22Rv1 (cell line): ENCODE results near the gene ASTN1.

Source experiments
- ZFX ChIP-seq: fragments of 450-650 bp; IDR thresholded peaks from 2 replicates; pipeline ENCODE4 v1.6.1; 2017; ENCODE audit warnings: antibody characterized with exemption, borderline replicate concordance
- TF ChIP-seq, protein P1 (sequence below): fragments of 450-650 bp; IDR thresholded peaks from 2 replicates; pipeline ENCODE4 v1.5.1; 2017; ENCODE audit warnings: mild to moderate bottlenecking

DNA sequence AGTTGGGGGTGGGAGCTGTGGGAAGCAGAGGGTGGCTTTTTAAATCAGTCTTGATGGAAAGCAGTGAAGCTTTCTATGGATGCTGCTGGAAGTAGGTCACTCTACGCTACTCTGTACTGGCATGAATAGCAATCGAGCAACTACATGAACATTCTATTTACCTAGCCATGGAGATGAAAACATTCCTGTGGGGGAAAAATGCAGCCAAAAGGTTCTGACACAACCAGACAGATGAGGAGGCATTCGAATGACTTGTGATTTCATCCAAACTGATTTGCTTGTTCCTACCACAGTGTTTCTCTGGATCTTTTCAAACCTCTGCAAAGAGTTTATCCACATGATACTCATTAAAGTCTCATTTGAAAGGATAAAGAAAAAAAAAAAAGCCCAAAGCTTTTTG, 95.0 kb downstream of the ASTN1 start:
- TF ChIP-seq, protein P1, sequence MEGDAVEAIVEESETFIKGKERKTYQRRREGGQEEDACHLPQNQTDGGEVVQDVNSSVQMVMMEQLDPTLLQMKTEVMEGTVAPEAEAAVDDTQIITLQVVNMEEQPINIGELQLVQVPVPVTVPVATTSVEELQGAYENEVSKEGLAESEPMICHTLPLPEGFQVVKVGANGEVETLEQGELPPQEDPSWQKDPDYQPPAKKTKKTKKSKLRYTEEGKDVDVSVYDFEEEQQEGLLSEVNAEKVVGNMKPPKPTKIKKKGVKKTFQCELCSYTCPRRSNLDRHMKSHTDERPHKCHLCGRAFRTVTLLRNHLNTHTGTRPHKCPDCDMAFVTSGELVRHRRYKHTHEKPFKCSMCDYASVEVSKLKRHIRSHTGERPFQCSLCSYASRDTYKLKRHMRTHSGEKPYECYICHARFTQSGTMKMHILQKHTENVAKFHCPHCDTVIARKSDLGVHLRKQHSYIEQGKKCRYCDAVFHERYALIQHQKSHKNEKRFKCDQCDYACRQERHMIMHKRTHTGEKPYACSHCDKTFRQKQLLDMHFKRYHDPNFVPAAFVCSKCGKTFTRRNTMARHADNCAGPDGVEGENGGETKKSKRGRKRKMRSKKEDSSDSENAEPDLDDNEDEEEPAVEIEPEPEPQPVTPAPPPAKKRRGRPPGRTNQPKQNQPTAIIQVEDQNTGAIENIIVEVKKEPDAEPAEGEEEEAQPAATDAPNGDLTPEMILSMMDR, result no peak
- no peak for TF ChIP-seq ZFX
